H1 (cell line): ENCODE results near the gene TJP3. TPM values are rescaled to one million over a fixed set of nuclear protein-coding genes. Genes with fewer than 3 reads are reported as not detected.
A peak's percentile ranks its signal among the peaks of the same experiment; 100 is the strongest.

Source experiments
- CTCF ChIA-PET: fragments of 300-600 bp; sonication (Branson Sonifier 250); formaldehyde crosslinking; loops from one replicate; lab custom pipeline; 2021; ENCODE audit not compliant: partially characterized antibody; lab: Charles Lee
- POLR2A ChIA-PET: fragments of 300-600 bp; sonication (Branson Sonifier 250); formaldehyde crosslinking; loops from one replicate; lab custom pipeline; 2021; ENCODE audit warnings: inconsistent platforms; ENCODE audit not compliant: partially characterized antibody; lab: Charles Lee
- DNase-seq, 2 experiments: peaks; one replicate each; pipeline versions ENCODE4 v3.0.0 to v3.0.0-alpha.2; 2010 to 2022; ENCODE audit warnings: low spot score in 2 of 2, low read depth in 1 of 2, mixed read lengths in 1 of 2
- FAIRE-seq: peaks from 2 replicates; lab custom pipeline; 2011; peaks lifted over from hg19 to GRCh38; lab: Jason Lieb, UNC
- H2AFZ ChIP-seq: 2 replicates; pipeline ENCODE4 v1.8.1; 2012; ENCODE audit warnings: low read length, inconsistent platforms
- H2AK5ac ChIP-seq: 2 replicates; pipeline ENCODE4 v1.6.1; 2013; ENCODE audit warnings: low read depth, low read length
- H2BK120ac ChIP-seq: replicated peaks from 2 replicates; pipeline ENCODE3; 2013; ENCODE audit warnings: low read depth, low read length, inconsistent platforms
- H2BK12ac ChIP-seq: 2 replicates; pipeline ENCODE4 v1.6.1; 2013; ENCODE audit warnings: low read depth, low read length
- H2BK15ac ChIP-seq: 2 replicates; pipeline ENCODE4 v1.6.1; 2013; ENCODE audit warnings: low read length
- H2BK20ac ChIP-seq: 2 replicates; pipeline ENCODE4 v1.6.1; 2013; ENCODE audit warnings: low read length
- H2BK5ac ChIP-seq: 2 replicates; pipeline ENCODE4 v1.6.1; 2013; ENCODE audit warnings: low read depth, low read length
- H3K14ac ChIP-seq: 2 replicates; pipeline ENCODE4 v1.6.1; 2013; ENCODE audit warnings: inconsistent platforms; ENCODE audit not compliant: insufficient read length
- H3K18ac ChIP-seq: 2 replicates; pipeline ENCODE4 v1.6.1; 2013; ENCODE audit warnings: low read length; ENCODE audit errors: extremely low read depth
- H3K23ac ChIP-seq: 2 replicates; pipeline ENCODE4 v1.6.1; 2013; ENCODE audit warnings: inconsistent platforms; ENCODE audit not compliant: insufficient read length
- H3K23me2 ChIP-seq: 2 replicates; pipeline ENCODE4 v1.6.1; 2013; ENCODE audit warnings: low read depth, low read length
- H3K27ac ChIP-seq: 2 replicates; pipeline ENCODE4 v1.6.1; 2011; ENCODE audit warnings: low read depth, low read length, inconsistent platforms
- H3K27me3 ChIP-seq, 4 experiments: replicated peaks in 1 of 4; 1 replicate in 1 of 4; 2 replicates in 3 of 4; pipeline versions ENCODE4 v1.6.1 to v1.8.1; 2011 to 2013; ENCODE audit warnings: low read length in 3 of 4, mild to moderate bottlenecking in 3 of 4, inconsistent platforms in 2 of 4, mixed read lengths in 2 of 4, moderate library complexity in 1 of 4; ENCODE audit not compliant: control insufficient read depth in 3 of 4, insufficient read depth in 3 of 4; ENCODE audit errors: extremely low read depth in 1 of 4
- H3K36me3 ChIP-seq, 4 experiments: 2 replicates each; pipeline versions ENCODE4 v1.6.1 to v1.8.1; 2011 to 2013; ENCODE audit warnings: mild to moderate bottlenecking in 4 of 4, low read length in 3 of 4, moderate library complexity in 2 of 4, control low read depth in 1 of 4, inconsistent platforms in 1 of 4; ENCODE audit not compliant: insufficient read depth in 4 of 4, control insufficient read depth in 2 of 4
- H3K4ac ChIP-seq: replicated peaks from 2 replicates; pipeline ENCODE3; 2013; ENCODE audit warnings: low read length, low read depth, mixed read lengths, inconsistent platforms; ENCODE audit not compliant: insufficient read length
- H3K4me1 ChIP-seq, 4 experiments: replicated peaks in 1 of 4; 1 replicate in 1 of 4; 2 replicates in 3 of 4; pipeline versions ENCODE4 v1.6.1 to v1.8.1; 2011 to 2013; ENCODE audit warnings: low read length in 3 of 4, inconsistent platforms in 2 of 4, mixed read lengths in 1 of 4; ENCODE audit not compliant: insufficient read depth in 4 of 4, control insufficient read depth in 3 of 4
- H3K4me2 ChIP-seq, 2 experiments: 2 replicates each; pipeline versions ENCODE4 v1.6.1 to v1.8.1; 2011 to 2013; ENCODE audit warnings: low read depth in 2 of 2, low read length in 2 of 2, control low read depth in 1 of 2, inconsistent platforms in 1 of 2, mild to moderate bottlenecking in 1 of 2; ENCODE audit not compliant: insufficient read depth in 1 of 2
- H3K4me3 ChIP-seq, 4 experiments: fragments of 200-600, 300-600 bp in 1 of 4; sonication (generic), shearing (Covaris generic), sonication (Bioruptor Twin) in 1 of 4; 2 replicates each; pipeline versions ENCODE4 v1.5.1 to v1.8.1; 2011 to 2016; ENCODE audit warnings: low read length in 4 of 4, low read depth in 3 of 4, control low read depth in 2 of 4, inconsistent platforms in 2 of 4, mild to moderate bottlenecking in 2 of 4, mixed read lengths in 1 of 4, moderate library complexity in 1 of 4; ENCODE audit not compliant: insufficient read depth in 2 of 4; ENCODE audit errors: extremely low read depth in 1 of 4
- H3K56ac ChIP-seq: replicated peaks from 2 replicates; pipeline ENCODE3; 2013; ENCODE audit warnings: low read depth, mild to moderate bottlenecking, mixed read lengths, low read length, inconsistent platforms; ENCODE audit not compliant: insufficient read length
- H3K79me1 ChIP-seq: 2 replicates; pipeline ENCODE4 v1.6.1; 2013; ENCODE audit warnings: low read depth, low read length, control low read depth
- H3K79me2 ChIP-seq, 2 experiments: 2 replicates each; pipeline versions ENCODE4 v1.6.1 to v1.8.1; 2012 to 2013; ENCODE audit warnings: low read length in 2 of 2, mild to moderate bottlenecking in 2 of 2, inconsistent platforms in 1 of 2; ENCODE audit not compliant: insufficient read depth in 2 of 2, control insufficient read depth in 1 of 2
- H3K9ac ChIP-seq, 4 experiments: replicated peaks in 1 of 4; 1 replicate in 1 of 4; 2 replicates in 3 of 4; pipeline versions ENCODE4 v1.6.1 to v1.8.1; 2011 to 2013; ENCODE audit warnings: low read depth in 3 of 4, low read length in 3 of 4, control low read depth in 2 of 4, mild to moderate bottlenecking in 2 of 4, moderate library complexity in 2 of 4, inconsistent platforms in 1 of 4; ENCODE audit errors: extremely low read depth in 1 of 4
- H3K9me3 ChIP-seq, 2 experiments: 2 replicates each; pipeline versions ENCODE4 v1.6.1 to v1.8.1; 2012 to 2013; ENCODE audit warnings: mild to moderate bottlenecking in 2 of 2, moderate library complexity in 2 of 2, control low read depth in 1 of 2, inconsistent platforms in 1 of 2, low read depth in 1 of 2, low read length in 1 of 2, mixed read lengths in 1 of 2; ENCODE audit not compliant: insufficient read depth in 2 of 2
- H4K20me1 ChIP-seq, 2 experiments: replicated peaks in 1 of 2; 2 replicates each; pipeline versions ENCODE3 to v1.8.1; 2011 to 2013; ENCODE audit warnings: inconsistent platforms in 2 of 2, low read length in 2 of 2, mild to moderate bottlenecking in 1 of 2; ENCODE audit not compliant: insufficient read depth in 2 of 2, control insufficient read depth in 1 of 2
- H4K5ac ChIP-seq: 2 replicates; pipeline ENCODE4 v1.6.1; 2013; ENCODE audit warnings: low read length, low read depth, mixed read lengths, inconsistent platforms; ENCODE audit not compliant: insufficient read length
- H4K8ac ChIP-seq: 2 replicates; pipeline ENCODE4 v1.8.0; 2013; ENCODE audit warnings: mild to moderate bottlenecking, moderate library complexity, low read length, inconsistent platforms; ENCODE audit not compliant: insufficient read depth; ENCODE audit errors: extremely low read depth
- H4K91ac ChIP-seq: replicated peaks from 2 replicates; pipeline ENCODE3; 2013; ENCODE audit warnings: low read length, mixed read lengths, inconsistent platforms; ENCODE audit not compliant: insufficient read length
- CREB1 ChIP-seq: IDR thresholded peaks from 2 replicates; pipeline ENCODE4 v1.6.1; 2012; ENCODE audit warnings: inconsistent platforms
- TEAD4 ChIP-seq: IDR thresholded peaks from 2 replicates; pipeline ENCODE4 v1.6.1; 2012; ENCODE audit warnings: low read depth, low read length, inconsistent platforms, mixed read lengths
- WGBS, 2 experiments: shearing (Covaris generic) in 1 of 2; methylation state at CpG; one replicate each; pipeline versions ENCODE4 v1.1.6 to v1.1.7; 2013 to 2015; ENCODE audit warnings: low lambda C conversion rate in 2 of 2, mixed read lengths in 2 of 2, inconsistent platforms in 1 of 2, low coverage in 1 of 2, missing lambda C conversion rate in 1 of 2; ENCODE audit not compliant: insufficient replicate concordance in 2 of 2, insufficient coverage in 1 of 2, insufficient read length in 1 of 2; ENCODE audit errors: extremely low coverage in 1 of 2, missing lambda C conversion rate in 1 of 2; 5-methylcytosine and 5-hydroxymethylcytosine counted together
- polyA plus RNA-seq, 7 experiments: library from polyadenylated mRNA; depleted of rRNA in 3 of 7; stranded (reverse) in 5 of 7; unstranded in 2 of 7; fragments of >200 nt in 5 of 7; fragments of 200-250 nt in 2 of 7; gene quantifications; 1 replicate in 5 of 7; 2 replicates in 1 of 7; 4 replicates in 1 of 7; pipeline versions ENCODE4 v1.2.1 to v1.2.3, GENCODE V29; 2011 to 2013; ENCODE audit warnings: missing spikeins in 2 of 7, mixed read lengths in 2 of 7
- total RNA-seq: library from RNA; stranded (reverse); fragmentation: NEBNext Ultra II Directional; extraction: Animal tissue kit (Norgen Biotek cat#: 25700); gene quantifications from 2 replicates; pipeline ENCODE4 v1.2.1, GENCODE V29; 2021

TJP3 gene
- total and polyA plus RNA-seq, 2 of the 8 experiments (the other 6 are each of a cell fraction or from before 2014, with no cell fraction given), result 17.1 to 26.1 TPM

DNA sequence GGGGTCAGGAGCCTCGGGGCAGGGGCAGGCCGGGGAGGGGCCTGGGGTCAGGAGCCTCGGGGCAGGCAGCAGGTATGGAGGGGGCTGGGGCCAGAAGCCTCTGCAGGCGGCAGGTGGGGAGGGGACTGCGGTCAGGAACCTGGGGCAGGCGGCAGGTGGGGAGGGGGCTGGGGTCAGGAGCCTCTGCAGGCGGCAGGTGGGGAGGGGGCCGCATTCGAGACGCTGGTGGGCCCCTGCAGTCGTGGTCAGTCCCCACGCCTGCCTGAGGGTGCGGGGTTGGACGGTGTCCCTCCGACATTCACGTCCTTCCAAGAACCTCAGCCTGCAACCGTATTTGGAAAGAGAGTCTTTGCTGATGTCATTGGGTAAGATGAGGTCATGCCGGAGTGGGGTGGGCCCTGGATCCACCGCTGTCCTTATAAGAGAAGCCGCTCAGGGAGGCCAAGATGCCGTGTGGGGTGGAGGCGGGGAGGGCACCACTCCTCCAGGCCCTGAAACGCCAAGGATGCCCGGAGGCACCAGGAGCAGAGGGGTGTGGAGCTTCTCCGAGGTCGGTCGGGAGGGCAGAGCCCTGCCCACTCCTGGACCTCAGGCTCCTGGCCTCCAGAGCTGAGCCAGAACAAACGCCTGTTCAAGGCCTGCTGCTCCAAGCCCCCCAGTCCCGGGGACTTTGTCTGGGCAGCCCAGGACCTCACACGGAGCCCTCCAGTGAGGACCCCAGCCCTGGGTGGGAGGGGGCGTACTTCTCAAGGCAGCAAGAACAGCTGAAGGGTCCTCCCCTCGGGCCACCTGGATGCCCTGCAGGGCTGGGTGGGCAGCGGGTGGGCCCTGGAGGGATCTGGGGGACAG is 38.0 kb upstream of the TJP3 start:
- WGBS, 2 experiments, result 83% methylated on average over 22 of the region's 33 CpGs; no CpG with 5 or more reads in 1 of the 2 experiments
- no peak overlapping the region; a peak in 1 of 7 replicates for H3K9ac ChIP-seq

More for the DNA sequence above, 38.0 kb upstream of the TJP3 start:
- no peak overlapping the region for H3K14ac ChIP-seq
- no peak overlapping the region for H3K23ac ChIP-seq
- no peak overlapping the region for H3K4me2 ChIP-seq
- peaks cover 10 to 40% of the 10 kb centered on the region in 2 experiments for H4K20me1 ChIP-seq
- no peak overlapping the region for H2AFZ ChIP-seq
- H3K79me2 ChIP-seq, result peaks cover 0 to 3% of the 10 kb centered on the region in 2 experiments; a peak in 1 of 4 replicates
- no peak overlapping the region for H4K5ac ChIP-seq
- TF ChIP-seq TEAD4, result no peak
- peak; percentile 56; the same call in 1 of the 2 replicates for TF ChIP-seq CREB1
- no peak overlapping the region for H2BK12ac ChIP-seq
- H3K9me3 ChIP-seq, result no peaks in the 10 kb centered on the region
- H2BK20ac ChIP-seq, result no peak overlapping the region
- no peak overlapping the region for H3K4me3 ChIP-seq
- no peak overlapping the region for H2BK15ac ChIP-seq
- H3K36me3 ChIP-seq, result no peaks in the 10 kb centered on the region
- no peak overlapping the region for H3K18ac ChIP-seq
- H2BK5ac ChIP-seq, result peak overlapping the region; percentile 24; the same call in 1 of the 2 replicates
- FAIRE-seq (no peak), DNase-seq (no peak)
- peaks cover 2% of the 10 kb centered on the region; the same call in 1 of the 2 replicates for H3K23me2 ChIP-seq
- no peak overlapping the region for H2BK120ac ChIP-seq
- H3K4me1 ChIP-seq, result peaks cover 0 to 21% (median 10%) of the 10 kb centered on the region in 4 experiments; a peak in 5 of 7 replicates
- H4K91ac ChIP-seq, result no peak overlapping the region
- no peak overlapping the region for H3K56ac ChIP-seq
- no peak overlapping the region; the same call in 1 of the 2 replicates for H3K27ac ChIP-seq
- POLR2A ChIA-PET, result interaction anchor here (0.6 to 1.8 kb wide), 5 partner anchors 10 to 93 kb away, joined by 3 to 4 read pairs (median 3); partner anchors contain the start of gene MRPL54
- H4K8ac ChIP-seq, result no peak overlapping the region
- H3K79me1 ChIP-seq, result peaks cover 9% of the 10 kb centered on the region; the same call in 1 of the 2 replicates
- no peaks in the 10 kb centered on the region for H3K27me3 ChIP-seq
- CTCF ChIA-PET, result interaction anchor here (1.0 to 5.8 kb wide), 8 partner anchors 8 to 48 kb away, joined by 3 to 110 read pairs (median 4); partner anchors contain the start of genes PIP5K1C and TJP3
- no peak overlapping the region for H2AK5ac ChIP-seq
- no peak overlapping the region for H3K4ac ChIP-seq
